NT2/D1 (cell line): Measurements from ENCODE around the gene FOXD2.

ENCODE experiments used
- DNase-seq: peaks from one replicate; pipeline ENCODE4 v3.0.0-alpha.2; 2011; ENCODE audit warnings: low read depth, low spot score
- H3K27me3 ChIP-seq: 2 replicates; pipeline ENCODE4 v1.6.0; 2011; ENCODE audit warnings: mild to moderate bottlenecking; ENCODE audit not compliant: insufficient read length, insufficient read depth
- H3K36me3 ChIP-seq: 2 replicates; pipeline ENCODE4 v1.6.1; 2011; ENCODE audit warnings: mild to moderate bottlenecking, low read length, mixed read lengths; ENCODE audit not compliant: insufficient read depth, insufficient read length
- H3K4me1 ChIP-seq: 2 replicates; pipeline ENCODE4 v1.5.1; 2011; ENCODE audit not compliant: insufficient read depth, insufficient read length
- H3K4me3 ChIP-seq: 2 replicates; pipeline ENCODE4 v1.5.1; 2011; ENCODE audit warnings: low read depth; ENCODE audit not compliant: insufficient read length
- H3K9ac ChIP-seq: 2 replicates; pipeline ENCODE4 v1.6.0; 2011; ENCODE audit warnings: low read depth; ENCODE audit not compliant: insufficient read length
- H3K9me3 ChIP-seq: 2 replicates; pipeline ENCODE4 v1.5.1; 2011; ENCODE audit warnings: mild to moderate bottlenecking, low read length; ENCODE audit not compliant: insufficient read depth
- SUZ12 ChIP-seq: IDR thresholded peaks from 2 replicates; pipeline ENCODE4 v1.6.1; 2011; ENCODE audit not compliant: insufficient read length, insufficient read depth; ENCODE audit errors: extremely low read depth
- YY1 ChIP-seq: IDR thresholded peaks from 2 replicates; pipeline ENCODE4 v1.6.1; 2011; ENCODE audit not compliant: insufficient read length, insufficient read depth
- ZNF274 ChIP-seq: IDR thresholded peaks from 2 replicates; pipeline ENCODE4 v1.6.1; 2011; ENCODE audit warnings: mild to moderate bottlenecking, low read depth, low read length

FOXD2 gene

GRCh38 chr1:47437447-47438164, at the start of gene FOXD2:
FOXD2 (plus strand) TSS chr1:47438044; CDS start chr1:47438136, 92 bp downstream.
- peaks cover 28% of the 10 kb centered on the region for H3K9me3 ChIP-seq
- TF ChIP-seq ZNF274: no peak
- no peak for TF ChIP-seq SUZ12
- no peak for TF ChIP-seq YY1
- H3K27me3 ChIP-seq: peaks cover 91% of the 10 kb centered on the region
- peaks cover 13% of the 10 kb centered on the region for H3K4me1 ChIP-seq
- H3K4me3 ChIP-seq: peak within 1 kb of the TSS; percentile 77
- H3K9ac ChIP-seq: peak within 1 kb of the TSS; percentile 91
- H3K36me3 ChIP-seq: no peaks in the 10 kb centered on the region
- peak; percentile 84 for DNase-seq

GRCh38 chr1:47388891-47389238, 49.0 kb upstream of the FOXD2 start:
- peaks cover 11% of the 10 kb centered on the region for H3K27me3 ChIP-seq
- DNase-seq: peak; percentile 63
- no peak overlapping the region for H3K4me3 ChIP-seq
- no peak for TF ChIP-seq SUZ12
- no peak for TF ChIP-seq ZNF274
- TF ChIP-seq YY1: no peak
- no peaks in the 10 kb centered on the region for H3K36me3 ChIP-seq
- H3K9ac ChIP-seq: no peak overlapping the region
- no peaks in the 10 kb centered on the region for H3K4me1 ChIP-seq
- no peaks in the 10 kb centered on the region for H3K9me3 ChIP-seq

GRCh38 chr1:47389731-47390130, 48.1 kb upstream of the FOXD2 start:
- Histone ChIP-seq H3K36me3 (no peaks in the 10 kb centered on the region), H3K9ac (no peak overlapping the region), H3K27me3 (peaks cover 11% of the 10 kb centered on the region), H3K9me3 (no peaks in the 10 kb centered on the region), H3K4me1 (no peaks in the 10 kb centered on the region), H3K4me3 (no peak overlapping the region)
- no peak for DNase-seq
- no peak for TF ChIP-seq ZNF274
- TF ChIP-seq YY1: no peak
- no peak for TF ChIP-seq SUZ12

GRCh38 chr1:47390843-47391242, 47.0 kb upstream of the FOXD2 start:
- Histone ChIP-seq H3K9ac (no peak overlapping the region), H3K4me3 (no peak overlapping the region), H3K36me3 (no peaks in the 10 kb centered on the region), H3K4me1 (no peaks in the 10 kb centered on the region), H3K9me3 (no peaks in the 10 kb centered on the region), H3K27me3 (peaks cover 11% of the 10 kb centered on the region)
- DNase-seq: no peak
- TF ChIP-seq YY1: no peak
- TF ChIP-seq SUZ12: no peak
- TF ChIP-seq ZNF274: no peak

GRCh38 chr1:47393141-47393540, 44.7 kb upstream of the FOXD2 start:
- Histone ChIP-seq H3K27me3 (peaks cover 3% of the 10 kb centered on the region), H3K9me3 (no peaks in the 10 kb centered on the region), H3K4me3 (no peak overlapping the region), H3K4me1 (no peaks in the 10 kb centered on the region), H3K9ac (no peak overlapping the region), H3K36me3 (no peaks in the 10 kb centered on the region)
- DNase-seq: no peak
- TF ChIP-seq ZNF274 (no peak), YY1 (no peak), SUZ12 (no peak)

GRCh38 chr1:47395433-47395832, 42.4 kb upstream of the FOXD2 start:
- Histone ChIP-seq H3K36me3 (no peaks in the 10 kb centered on the region), H3K4me3 (no peak overlapping the region), H3K9me3 (no peaks in the 10 kb centered on the region), H3K4me1 (no peaks in the 10 kb centered on the region), H3K27me3 (no peaks in the 10 kb centered on the region), H3K9ac (no peak overlapping the region)
- DNase-seq: no peak
- TF ChIP-seq SUZ12 (no peak), YY1 (no peak), ZNF274 (no peak)

- H3K36me3 ChIP-seq: no peaks in the 10 kb centered on the region
- DNase-seq: no peak
- TF ChIP-seq SUZ12 (no peak), ZNF274 (no peak), YY1 (no peak)
- H3K27me3 ChIP-seq: no peaks in the 10 kb centered on the region
- no peak overlapping the region for H3K9ac ChIP-seq
- no peaks in the 10 kb centered on the region for H3K9me3 ChIP-seq
- H3K4me3 ChIP-seq: no peak overlapping the region
- H3K4me1 ChIP-seq: no peaks in the 10 kb centered on the region
Measured at GRCh38 chr1:47396671-47397196, 41.1 kb upstream of the FOXD2 start.
